Keratinocyte (primary cell): ENCODE results near the gene DGKD.

Experiments
- EZH2 ChIP-seq: IDR thresholded peaks from one replicate; pipeline ENCODE4 v1.6.1; 2012; ENCODE audit warnings: inconsistent platforms, mild to moderate bottlenecking, low read length, moderate library complexity
- TF ChIP-seq, protein P1 (sequence below), 3 experiments: IDR thresholded peaks in 1 of 3; conservative IDR thresholded peaks in 1 of 3; optimal IDR thresholded peaks in 1 of 3; 2 replicates in 2 of 3; 3 replicates in 1 of 3; pipeline versions ENCODE3 to v1.5.1; 2011; ENCODE audit warnings: low read length in 3 of 3, mild to moderate bottlenecking in 3 of 3, moderate library complexity in 2 of 3, control low read depth in 1 of 3, inconsistent platforms in 1 of 3; ENCODE audit not compliant: insufficient read depth in 2 of 3; ENCODE audit errors: extremely low read depth in 1 of 3

- no peak for TF ChIP-seq EZH2
- TF ChIP-seq, protein P1, sequence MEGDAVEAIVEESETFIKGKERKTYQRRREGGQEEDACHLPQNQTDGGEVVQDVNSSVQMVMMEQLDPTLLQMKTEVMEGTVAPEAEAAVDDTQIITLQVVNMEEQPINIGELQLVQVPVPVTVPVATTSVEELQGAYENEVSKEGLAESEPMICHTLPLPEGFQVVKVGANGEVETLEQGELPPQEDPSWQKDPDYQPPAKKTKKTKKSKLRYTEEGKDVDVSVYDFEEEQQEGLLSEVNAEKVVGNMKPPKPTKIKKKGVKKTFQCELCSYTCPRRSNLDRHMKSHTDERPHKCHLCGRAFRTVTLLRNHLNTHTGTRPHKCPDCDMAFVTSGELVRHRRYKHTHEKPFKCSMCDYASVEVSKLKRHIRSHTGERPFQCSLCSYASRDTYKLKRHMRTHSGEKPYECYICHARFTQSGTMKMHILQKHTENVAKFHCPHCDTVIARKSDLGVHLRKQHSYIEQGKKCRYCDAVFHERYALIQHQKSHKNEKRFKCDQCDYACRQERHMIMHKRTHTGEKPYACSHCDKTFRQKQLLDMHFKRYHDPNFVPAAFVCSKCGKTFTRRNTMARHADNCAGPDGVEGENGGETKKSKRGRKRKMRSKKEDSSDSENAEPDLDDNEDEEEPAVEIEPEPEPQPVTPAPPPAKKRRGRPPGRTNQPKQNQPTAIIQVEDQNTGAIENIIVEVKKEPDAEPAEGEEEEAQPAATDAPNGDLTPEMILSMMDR (optimal IDR thresholded peaks at IDR 0.05 in 1 of 3, IDR thresholded peaks at IDR 0.05 in 1 of 3, conservative IDR thresholded peaks at IDR 0.05 in 1 of 3; ENCODE audit: extremely low read depth in 1 of 3, insufficient read depth in 2 of 3, low read length in 3 of 3): no peak
These were observed 86.4 kb downstream of the DGKD start for GRCh38 chr2:233440714-233441113.
